H9 (cell line): ENCODE data around the gene MDK. TPM values are rescaled to one million over a fixed set of nuclear protein-coding genes. Genes with fewer than 3 reads are reported as not detected.

ENCODE experiments used
- DNase-seq: peaks from one replicate; pipeline ENCODE4 v3.0.0-alpha.2; 2017
- H2AFZ ChIP-seq: one replicate; pipeline ENCODE4 v1.6.1; 2013; ENCODE audit warnings: mild to moderate bottlenecking, low read length, control low read depth, moderate library complexity
- H2AK5ac ChIP-seq: 2 replicates; pipeline ENCODE4 v1.6.1; 2013; ENCODE audit warnings: low read length, control low read depth, mixed read lengths; ENCODE audit not compliant: insufficient read length
- H2BK120ac ChIP-seq: one replicate; pipeline ENCODE4 v1.6.1; 2013; ENCODE audit warnings: low read depth, mild to moderate bottlenecking, low read length, control low read depth, inconsistent platforms; ENCODE audit not compliant: poor library complexity, severe bottlenecking
- H2BK12ac ChIP-seq: 2 replicates; pipeline ENCODE4 v1.6.1; 2013; ENCODE audit warnings: low read length, control low read depth, mixed read lengths, low read depth; ENCODE audit not compliant: insufficient read length
- H2BK15ac ChIP-seq: 2 replicates; pipeline ENCODE4 v1.6.1; 2013; ENCODE audit warnings: low read depth, low read length, control low read depth
- H2BK20ac ChIP-seq: one replicate; pipeline ENCODE4 v1.6.1; 2013; ENCODE audit warnings: low read depth, mild to moderate bottlenecking, low read length, control low read depth, inconsistent platforms; ENCODE audit not compliant: poor library complexity, severe bottlenecking
- H2BK5ac ChIP-seq: 2 replicates; pipeline ENCODE4 v1.6.1; 2013; ENCODE audit warnings: low read length, control low read depth, mixed read lengths; ENCODE audit not compliant: insufficient read length
- H3K14ac ChIP-seq: 2 replicates; pipeline ENCODE4 v1.6.1; 2013; ENCODE audit warnings: low read length, control low read depth; ENCODE audit not compliant: insufficient read depth
- H3K18ac ChIP-seq: 2 replicates; pipeline ENCODE4 v1.6.1; 2013; ENCODE audit warnings: low read depth, mild to moderate bottlenecking, mixed read lengths, low read length, control low read depth; ENCODE audit not compliant: insufficient read length
- H3K23ac ChIP-seq: 2 replicates; pipeline ENCODE4 v1.6.1; 2013; ENCODE audit warnings: low read length, control low read depth, mixed read lengths, low read depth; ENCODE audit not compliant: insufficient read length
- H3K23me2 ChIP-seq: 2 replicates; pipeline ENCODE4 v1.6.1; 2013; ENCODE audit warnings: low read depth, mild to moderate bottlenecking, mixed read lengths, low read length, control low read depth; ENCODE audit not compliant: insufficient read length, poor library complexity, severe bottlenecking
- H3K27ac ChIP-seq: 2 replicates; pipeline ENCODE4 v1.5.1; 2013; ENCODE audit warnings: low read length, control low read depth, mixed read lengths, low read depth; ENCODE audit not compliant: insufficient read length
- H3K27me3 ChIP-seq: 2 replicates; pipeline ENCODE4 v1.6.1; 2013; ENCODE audit warnings: low read length, control low read depth, inconsistent platforms; ENCODE audit not compliant: insufficient read depth
- H3K4ac ChIP-seq: 2 replicates; pipeline ENCODE4 v1.6.1; 2013; ENCODE audit warnings: low read depth, mild to moderate bottlenecking, control low read depth, inconsistent platforms, low read length, moderate library complexity
- H3K4me1 ChIP-seq: 2 replicates; pipeline ENCODE4 v1.6.1; 2013; ENCODE audit warnings: low read length, control low read depth, inconsistent platforms; ENCODE audit not compliant: insufficient read depth
- H3K4me2 ChIP-seq: 2 replicates; pipeline ENCODE4 v1.6.1; 2013; ENCODE audit warnings: low read length, control low read depth, mixed read lengths; ENCODE audit not compliant: insufficient read length, insufficient read depth
- H3K56ac ChIP-seq: 2 replicates; pipeline ENCODE4 v1.6.1; 2013; ENCODE audit warnings: low read depth, mild to moderate bottlenecking, mixed read lengths, low read length, control low read depth; ENCODE audit not compliant: insufficient read length
- H3K79me1 ChIP-seq: 2 replicates; pipeline ENCODE4 v1.6.1; 2013; ENCODE audit warnings: low read depth, mild to moderate bottlenecking, moderate library complexity, low read length, control low read depth, inconsistent platforms; ENCODE audit not compliant: insufficient read depth, poor library complexity, severe bottlenecking
- H3K79me2 ChIP-seq: 2 replicates; pipeline ENCODE4 v1.6.1; 2013; ENCODE audit warnings: low read length, control low read depth, inconsistent platforms; ENCODE audit not compliant: insufficient read depth
- H3K9ac ChIP-seq: 2 replicates; pipeline ENCODE4 v1.6.1; 2013; ENCODE audit warnings: low read length, control low read depth, mixed read lengths; ENCODE audit not compliant: insufficient read length; ENCODE audit errors: extremely low read depth
- H3K9me3 ChIP-seq: one replicate; pipeline ENCODE4 v1.6.1; 2013; ENCODE audit warnings: low read depth, low read length, inconsistent platforms; ENCODE audit not compliant: control insufficient read depth
- H3T11ph ChIP-seq: one replicate; pipeline ENCODE4 v1.6.1; 2013; ENCODE audit warnings: mild to moderate bottlenecking, low read length, control low read depth, inconsistent platforms
- H4K20me1 ChIP-seq: one replicate; pipeline ENCODE4 v1.6.1; 2013; ENCODE audit not compliant: control insufficient read depth, insufficient read length, insufficient read depth
- H4K5ac ChIP-seq: 2 replicates; pipeline ENCODE4 v1.6.1; 2013; ENCODE audit warnings: low read depth, mild to moderate bottlenecking, mixed read lengths, low read length, control low read depth; ENCODE audit not compliant: insufficient read length
- H4K8ac ChIP-seq: replicated peaks from 2 replicates; pipeline ENCODE4 v1.6.1; 2013; ENCODE audit warnings: low read length, control low read depth, mixed read lengths, low read depth; ENCODE audit not compliant: insufficient read length
- H4K91ac ChIP-seq: 2 replicates; pipeline ENCODE4 v1.6.1; 2013; ENCODE audit warnings: low read depth, mild to moderate bottlenecking, moderate library complexity, mixed read lengths, low read length, control low read depth; ENCODE audit not compliant: insufficient read length
- H3K27ac Mint-ChIP-seq, 3 experiments: 2 replicates in 2 of 3; 3 replicates in 1 of 3; pipeline ENCODE4 v1.8.0; 2020 to 2021; ENCODE audit warnings: mixed read lengths in 3 of 3, mild to moderate bottlenecking in 1 of 3, moderate library complexity in 1 of 3
- H3K27me3 Mint-ChIP-seq: 2 replicates; pipeline ENCODE4 v1.8.0; 2021; ENCODE audit warnings: low read depth, mild to moderate bottlenecking, moderate library complexity, mixed read lengths
- H3K36me3 Mint-ChIP-seq, 3 experiments: 2 replicates in 2 of 3; 3 replicates in 1 of 3; pipeline ENCODE4 v1.8.0; 2020 to 2021; ENCODE audit warnings: low read depth in 3 of 3, mixed read lengths in 3 of 3; ENCODE audit not compliant: insufficient read depth in 1 of 3
- H3K4me1 Mint-ChIP-seq, 2 experiments: 2 replicates each; pipeline ENCODE4 v1.8.0; 2020; ENCODE audit warnings: mixed read lengths in 2 of 2
- H3K4me3 Mint-ChIP-seq, 2 experiments: 2 replicates in 1 of 2; 3 replicates in 1 of 2; pipeline ENCODE4 v1.8.0; 2020 to 2021; ENCODE audit warnings: mild to moderate bottlenecking in 2 of 2, mixed read lengths in 2 of 2, moderate library complexity in 1 of 2
- H3K9me3 Mint-ChIP-seq, 2 experiments: 2 replicates in 1 of 2; 3 replicates in 1 of 2; pipeline ENCODE4 v1.8.0; 2020; ENCODE audit warnings: mild to moderate bottlenecking in 2 of 2, mixed read lengths in 2 of 2, moderate library complexity in 1 of 2
- CTCF ChIP-seq: fragments of 200-600 bp; sonication (generic); conservative IDR thresholded peaks from 3 replicates; pipeline ENCODE4 v1.8.0; 2021; ENCODE audit warnings: antibody characterized with exemption, mild to moderate bottlenecking
- WGBS: extraction: QIAGEN DNeasy Blood & Tissue Kit; methylation state at CpG from one replicate; pipeline ENCODE4 v1.1.7; 2013; ENCODE audit warnings: missing lambda C conversion rate, low lambda C conversion rate, mixed read lengths; ENCODE audit not compliant: insufficient read length; ENCODE audit errors: extremely low coverage; 5-methylcytosine and 5-hydroxymethylcytosine counted together
- total RNA-seq: library from RNA; stranded (reverse); gene quantifications from 2 replicates; pipeline ENCODE4 v1.2.1, GENCODE V29; 2021

The MDK gene
- total RNA-seq, 1 experiment from 2014 or later, result 392 TPM

- Histone ChIP-seq H3K4ac (no peak overlapping the region), H3K23me2 (peaks cover 7% of the 10 kb centered on the region), H3K27ac (no peak overlapping the region), H4K8ac (no peak overlapping the region), H4K20me1 (no peaks in the 10 kb centered on the region), H3T11ph (no peak overlapping the region), H2BK12ac (no peak overlapping the region), H2BK15ac (no peak overlapping the region), H3K14ac (peak overlapping the region; percentile 27; the same call in 1 of the 2 replicates), H2AK5ac (no peak overlapping the region), H3K79me2 (no peaks in the 10 kb centered on the region), H2BK120ac (no peak overlapping the region), H3K18ac (no peak overlapping the region), H4K5ac (no peak overlapping the region), H3K79me1 (no peaks in the 10 kb centered on the region), H4K91ac (no peak overlapping the region), H3K9me3 (no peaks in the 10 kb centered on the region), H2AFZ (no peak overlapping the region), H3K27me3 (peaks cover 19% of the 10 kb centered on the region; the same call in 1 of the 2 replicates), H2BK5ac (no peak overlapping the region), H3K23ac (no peak overlapping the region), H3K4me2 (no peak overlapping the region), H3K56ac (no peak overlapping the region), H3K9ac (no peak overlapping the region), H2BK20ac (no peak overlapping the region), H3K4me1 (peaks cover 19% of the 10 kb centered on the region)
- H3K9me3 Mint-ChIP-seq, result no peaks in the 10 kb centered on the region
- no peaks in the 10 kb centered on the region; a peak in 1 of 7 replicates for H3K36me3 Mint-ChIP-seq
- peak overlapping the region in 2 of 3 experiments; percentile 53 to 91; a peak in 3 of 7 replicates for H3K27ac Mint-ChIP-seq
- TF ChIP-seq CTCF, result no peak
- peaks cover 41% of the 10 kb centered on the region for H3K27me3 Mint-ChIP-seq
- no peak for DNase-seq
- H3K4me1 Mint-ChIP-seq, result peaks cover 66 to 86% of the 10 kb centered on the region in 2 experiments
- peak overlapping the region in 1 of 2 experiments; percentile 31; a peak in 3 of 5 replicates for H3K4me3 Mint-ChIP-seq
- WGBS, result no CpG with 5 or more reads among the region's 11 CpGs
Measured at GRCh38 chr11:46335890-46336562, 45.4 kb upstream of the MDK start.
